OCI-LY7 (cell line): ENCODE measurements around the gene SWAP70. TPM values are rescaled to one million over a fixed set of nuclear protein-coding genes. Genes with fewer than 3 reads are reported as not detected.

Source experiments
- BruUV-seq: library from RNA; stranded (reverse); fragments of 400-500 nt; replicated peaks from 2 replicates; lab custom pipeline; 2021; lab: Mats Ljungman, UMichigan
- CTCF ChIA-PET: fragments of 300-600 bp; sonication (Branson Sonifier 250); formaldehyde crosslinking; loops from one replicate; lab custom pipeline; 2022; ENCODE audit warnings: antibody characterized with exemption; ENCODE audit not compliant: unreplicated experiment; lab: Charles Lee
- POLR2A ChIA-PET: fragments of 300-600 bp; sonication (Branson Sonifier 250); formaldehyde crosslinking; loops from one replicate; lab custom pipeline; 2022; ENCODE audit warnings: antibody characterized with exemption; lab: Charles Lee
- DNase-seq: peaks from one replicate; pipeline ENCODE4 v3.0.0-alpha.2; 2015; ENCODE audit warnings: low spot score
- H2AFZ ChIP-seq: fragments of 200-600 bp; sonication (generic), shearing (Covaris generic); 2 replicates; pipeline ENCODE4 v1.6.1; 2014; ENCODE audit warnings: mild to moderate bottlenecking, antibody characterized with exemption, low read length, moderate library complexity
- H3K27ac ChIP-seq: fragments of 200-600 bp; sonication (generic); 2 replicates; pipeline ENCODE4 v1.5.1; 2014; ENCODE audit warnings: mixed run types, low read depth, mild to moderate bottlenecking, moderate library complexity, low read length, inconsistent platforms; ENCODE audit not compliant: poor library complexity, severe bottlenecking
- H3K36me3 ChIP-seq: fragments of 200-600 bp; sonication (generic); 2 replicates; pipeline ENCODE4 v1.6.1; 2014; ENCODE audit warnings: mild to moderate bottlenecking, antibody characterized with exemption, low read length, moderate library complexity, mixed read lengths; ENCODE audit not compliant: insufficient read depth
- H3K4me1 ChIP-seq: fragments of 200-600 bp; sonication (generic); 2 replicates; pipeline ENCODE4 v1.5.1; 2014; ENCODE audit warnings: mild to moderate bottlenecking, low read length; ENCODE audit not compliant: insufficient read depth, poor library complexity, severe bottlenecking
- H3K4me2 ChIP-seq: fragments of 200-600 bp; sonication (generic); 2 replicates; pipeline ENCODE4 v1.6.1; 2014; ENCODE audit warnings: mild to moderate bottlenecking, low read length
- H3K4me3 ChIP-seq: fragments of 200-600 bp; sonication (generic); 2 replicates; pipeline ENCODE4 v1.5.1; 2014; ENCODE audit warnings: mild to moderate bottlenecking, low read depth, low read length; ENCODE audit not compliant: poor library complexity, severe bottlenecking
- H3K79me2 ChIP-seq: fragments of 200-600 bp; sonication (generic); 2 replicates; pipeline ENCODE4 v1.6.1; 2016; ENCODE audit warnings: low read depth, mild to moderate bottlenecking, low read length, moderate library complexity, mixed read lengths; ENCODE audit not compliant: insufficient read depth
- H3K9me2 ChIP-seq: fragments of 200-600 bp; sonication (generic); 2 replicates; pipeline ENCODE4 v1.6.1; 2016; ENCODE audit warnings: mild to moderate bottlenecking, low read length, mixed read lengths; ENCODE audit not compliant: insufficient read depth
- H3K9me3 ChIP-seq: fragments of 200-600 bp; sonication (generic); 2 replicates; pipeline ENCODE4 v1.6.1; 2014; ENCODE audit warnings: mild to moderate bottlenecking, mixed run types, low read length, mixed read lengths
- H4K20me1 ChIP-seq: fragments of 200-600 bp; sonication (generic); 2 replicates; pipeline ENCODE4 v1.6.1; 2014; ENCODE audit warnings: mild to moderate bottlenecking, antibody characterized with exemption, low read length, moderate library complexity, mixed read lengths; ENCODE audit not compliant: insufficient read depth
- EZH2phosphoT487 ChIP-seq: fragments of 200-600 bp; sonication (generic); IDR thresholded peaks from 2 replicates; pipeline ENCODE4 v1.6.1; 2018; ENCODE audit warnings: low read depth, borderline replicate concordance, mild to moderate bottlenecking, mixed run types, antibody characterized with exemption, low read length, moderate library complexity, mixed read lengths
- intact Hi-C: fragments of 100-400 bp; cut with micrococcal nuclease; formaldehyde crosslinking; loops from one replicate; pipeline ENCODE4 v1.10.0; 2022; ENCODE audit not compliant: unreplicated experiment
- total RNA-seq, 2 experiments: library from RNA; depleted of rRNA in 1 of 2; stranded (reverse); fragments of >200 nt in 1 of 2; shearing (Covaris generic) in 1 of 2; gene quantifications; 2 replicates each; pipeline ENCODE4 v1.2.3, GENCODE V29; 2014 to 2022
- TF ChIP-seq, protein P1 (sequence below): fragments of 200-600 bp; sonication (generic); conservative IDR thresholded peaks from 2 replicates; pipeline ENCODE4 v1.5.1; 2014; ENCODE audit warnings: mild to moderate bottlenecking, antibody characterized with exemption, low read length, moderate library complexity, mixed read lengths

SWAP70 gene
- total RNA-seq, 2 experiments from 2014 or later: 37.5 to 110 TPM

DNA sequence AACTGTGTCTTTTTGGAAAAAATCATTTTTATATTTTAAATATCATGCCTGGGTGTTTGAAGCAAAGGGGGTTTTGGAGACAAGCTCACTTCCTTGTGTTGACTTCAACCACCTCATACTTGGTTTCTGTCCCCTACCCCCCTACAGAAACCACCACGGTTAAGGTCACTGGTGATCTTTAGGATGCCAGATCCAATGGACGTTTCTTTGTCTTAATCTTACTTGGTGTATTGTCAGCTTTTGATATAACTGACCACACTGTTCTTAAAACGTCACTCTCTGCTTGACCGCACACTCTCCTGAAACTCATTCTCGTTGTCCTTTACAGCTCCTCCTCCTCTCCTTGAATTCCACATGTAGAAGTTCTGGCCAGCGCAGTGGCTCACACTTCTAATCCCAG, 34.8 kb upstream of the SWAP70 start:
- ChIA-PET CTCF (no interaction called here), POLR2A (interaction anchor here (0.6 to 2.0 kb wide), 11 partner anchors 9 to 108 kb away, joined by 3 to 28 read pairs (median 3); no protein-coding TSS in a partner anchor)
- no TSS peak for BruUV-seq
- Histone ChIP-seq H3K4me3 (no peak overlapping the region), H3K9me2 (no peaks in the 10 kb centered on the region), H3K79me2 (no peaks in the 10 kb centered on the region), H3K4me1 (peaks cover 35% of the 10 kb centered on the region), H3K27ac (no peak overlapping the region), H4K20me1 (no peaks in the 10 kb centered on the region), H3K9me3 (peaks cover 9% of the 10 kb centered on the region; the same call in 1 of the 2 replicates), H3K4me2 (no peak overlapping the region), H3K36me3 (no peaks in the 10 kb centered on the region; the same call in 1 of the 2 replicates), H2AFZ (peak overlapping the region; percentile 7; the same call in 1 of the 2 replicates)
- no peak for TF ChIP-seq EZH2phosphoT487
- TF ChIP-seq, protein P1, sequence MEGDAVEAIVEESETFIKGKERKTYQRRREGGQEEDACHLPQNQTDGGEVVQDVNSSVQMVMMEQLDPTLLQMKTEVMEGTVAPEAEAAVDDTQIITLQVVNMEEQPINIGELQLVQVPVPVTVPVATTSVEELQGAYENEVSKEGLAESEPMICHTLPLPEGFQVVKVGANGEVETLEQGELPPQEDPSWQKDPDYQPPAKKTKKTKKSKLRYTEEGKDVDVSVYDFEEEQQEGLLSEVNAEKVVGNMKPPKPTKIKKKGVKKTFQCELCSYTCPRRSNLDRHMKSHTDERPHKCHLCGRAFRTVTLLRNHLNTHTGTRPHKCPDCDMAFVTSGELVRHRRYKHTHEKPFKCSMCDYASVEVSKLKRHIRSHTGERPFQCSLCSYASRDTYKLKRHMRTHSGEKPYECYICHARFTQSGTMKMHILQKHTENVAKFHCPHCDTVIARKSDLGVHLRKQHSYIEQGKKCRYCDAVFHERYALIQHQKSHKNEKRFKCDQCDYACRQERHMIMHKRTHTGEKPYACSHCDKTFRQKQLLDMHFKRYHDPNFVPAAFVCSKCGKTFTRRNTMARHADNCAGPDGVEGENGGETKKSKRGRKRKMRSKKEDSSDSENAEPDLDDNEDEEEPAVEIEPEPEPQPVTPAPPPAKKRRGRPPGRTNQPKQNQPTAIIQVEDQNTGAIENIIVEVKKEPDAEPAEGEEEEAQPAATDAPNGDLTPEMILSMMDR: no peak
- DNase-seq: no peak
- intact Hi-C loops: no loop called here

DNA sequence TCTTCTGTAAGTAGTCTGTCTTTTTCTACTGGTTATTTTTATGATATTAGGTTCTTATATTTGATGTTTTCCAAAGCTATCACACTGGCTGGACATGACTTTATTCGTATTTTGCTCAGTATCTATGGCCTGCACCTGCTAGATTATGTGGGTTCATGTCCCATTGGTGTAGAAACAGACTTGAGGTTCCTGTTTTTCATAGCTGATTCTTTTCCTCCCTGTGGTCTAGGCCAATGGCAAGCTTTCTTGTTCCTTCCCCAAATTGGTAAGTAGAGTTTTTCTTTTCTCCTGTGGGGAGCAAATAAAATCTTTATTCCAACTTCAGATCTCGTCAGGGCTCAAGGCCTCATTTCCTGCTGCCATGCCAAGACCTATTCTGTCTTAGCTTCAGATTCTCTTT, 30.2 kb upstream of the SWAP70 start:
- no peak overlapping the region for H3K27ac ChIP-seq
- BruUV-seq: no TSS peak
- no peaks in the 10 kb centered on the region for H3K9me2 ChIP-seq
- no peaks in the 10 kb centered on the region for H4K20me1 ChIP-seq
- no peak for DNase-seq
- no peaks in the 10 kb centered on the region; the same call in 1 of the 2 replicates for H3K36me3 ChIP-seq
- ChIA-PET CTCF (no interaction called here), POLR2A (interaction anchor here (0.6 to 3.2 kb wide), 12 partner anchors 9 to 241 kb away, joined by 3 to 18 read pairs (median 4); no protein-coding TSS in a partner anchor)
- intact Hi-C loops: no loop called here
- TF ChIP-seq EZH2phosphoT487: no peak
- TF ChIP-seq, protein P1: no peak
- no peaks in the 10 kb centered on the region for H3K79me2 ChIP-seq
- no peak overlapping the region for H3K4me2 ChIP-seq
- H2AFZ ChIP-seq: no peak overlapping the region
- H3K4me1 ChIP-seq: peaks cover 7% of the 10 kb centered on the region
- no peak overlapping the region for H3K4me3 ChIP-seq
- peaks cover 11% of the 10 kb centered on the region; the same call in 1 of the 2 replicates for H3K9me3 ChIP-seq

DNA sequence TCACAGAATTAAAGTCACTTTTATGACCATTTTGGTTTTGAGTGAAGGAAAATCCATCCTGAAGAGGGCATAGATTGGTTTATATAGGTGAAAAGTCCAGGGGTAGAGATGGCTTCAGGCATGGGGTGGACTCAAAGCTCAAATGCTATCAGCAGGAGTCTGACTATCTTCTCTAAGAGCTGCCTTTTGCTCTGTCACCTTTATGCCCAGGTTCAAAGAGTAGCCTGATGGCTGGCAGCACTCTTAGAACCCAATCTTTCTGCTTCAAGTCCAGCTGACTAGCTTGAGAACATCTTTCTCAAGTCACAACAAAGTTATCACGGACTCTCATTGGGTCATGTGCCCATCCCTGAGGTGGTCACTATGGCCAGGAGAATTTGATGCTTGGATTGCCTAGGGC, 27.2 kb upstream of the SWAP70 start:
- H3K4me2 ChIP-seq: no peak overlapping the region
- CTCF ChIA-PET: interaction anchor here (1.0 kb wide), 1 partner anchor 46 kb away, joined by 3 read pairs; no protein-coding TSS in a partner anchor
- no peak overlapping the region for H3K27ac ChIP-seq
- no peak overlapping the region for H3K4me3 ChIP-seq
- DNase-seq: no peak
- BruUV-seq: no TSS peak
- no peaks in the 10 kb centered on the region; the same call in 1 of the 2 replicates for H3K36me3 ChIP-seq
- no peak overlapping the region for H2AFZ ChIP-seq
- peaks cover 11% of the 10 kb centered on the region; the same call in 1 of the 2 replicates for H3K9me3 ChIP-seq
- H3K9me2 ChIP-seq: no peaks in the 10 kb centered on the region
- no peaks in the 10 kb centered on the region for H3K79me2 ChIP-seq
- POLR2A ChIA-PET: interaction anchor here (1.1 to 3.7 kb wide), 4 partner anchors 8 to 19 kb away, joined by 5 to 17 read pairs (median 10); no protein-coding TSS in a partner anchor
- intact Hi-C loops: no loop called here
- no peaks in the 10 kb centered on the region for H4K20me1 ChIP-seq
- H3K4me1 ChIP-seq: peaks cover 14% of the 10 kb centered on the region
- TF ChIP-seq, protein P1: no peak
- no peak for TF ChIP-seq EZH2phosphoT487
